ENCODE data around the gene CPA2.

DNA sequence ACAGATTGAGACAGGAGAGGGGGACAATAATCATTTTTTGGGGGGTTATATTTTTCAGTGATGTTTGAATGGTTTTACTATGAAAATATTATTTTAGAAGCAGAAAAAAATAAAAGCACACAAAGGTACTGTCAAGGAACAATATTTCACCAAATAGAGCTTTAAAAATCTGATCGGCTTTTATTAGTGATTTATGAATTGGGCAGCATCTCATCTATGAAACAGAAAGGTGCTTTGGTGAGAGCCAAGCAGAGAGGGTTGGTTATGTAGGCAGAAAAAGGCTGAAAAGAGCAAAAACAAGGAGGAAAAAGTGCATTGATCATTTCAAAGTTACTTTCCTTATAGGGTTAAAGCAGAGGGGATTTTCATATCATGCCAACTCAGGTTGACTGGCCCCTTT, 26.4 kb upstream of the CPA2 start:
- TF ChIP-seq EZH2 (IDR thresholded peaks at IDR 0.05; ENCODE audit: low read length, missing control alignments) (no peak), CTCF (conservative IDR thresholded peaks at IDR 0.05 in 1 of 2, IDR thresholded peaks at IDR 0.05 in 1 of 2; ENCODE audit: low read depth in 1 of 2, low read length in 2 of 2) (no peak)
